Left renal pelvis (tissue), 4 donors: ENCODE measurements around the gene ZER1. TPM values are rescaled to one million over a fixed set of nuclear protein-coding genes. Genes with fewer than 3 reads are reported as not detected.
"Not testable (repeated sequence)": the region's sequence is repeated elsewhere in the genome, so short reads cannot be mapped to it uniquely, and the experiment has no call there.

Experiments
- DNase-seq, 4 donors: peaks; one replicate each; pipeline ENCODE4 v3.0.0-alpha.2; 2013; ENCODE audit warnings: low read depth in 4 of 4, low spot score in 3 of 4
- polyA plus RNA-seq, 4 donors: library from polyadenylated mRNA; unstranded; fragments of 120-200 nt; gene quantifications; one replicate each; pipeline ENCODE4 v1.2.1, GENCODE V29; 2013; ENCODE audit not compliant: insufficient read length in 4 of 4

ZER1 gene
- 10 to 100 TPM; 28.6 to 39.9 (median 31.3) TPM for polyA plus RNA-seq

- DNase-seq = peak in 3 of 4 donors; percentile 74 to 80 (median 75)
Observed at GRCh38 chr9:128771745-128772519, at the start of gene ZER1. ZER1 (minus strand) TSS chr9:128771927; CDS start chr9:128755565, 16,362 bp downstream.

- DNase-seq = no peak
Observed at GRCh38 chr9:128820665-128821583, 49.2 kb upstream of the ZER1 start.

- DNase-seq = no peak
Observed at GRCh38 chr9:128819716-128820664, 48.3 kb upstream of the ZER1 start.

GRCh38 chr9:128818839-128819715, 47.4 kb upstream of the ZER1 start:
- no peak for DNase-seq

- DNase-seq = peak; percentile 93 to 96 (median 94)
Observed at GRCh38 chr9:128818099-128818838, 46.5 kb upstream of the ZER1 start, which contains the start of gene ENDOG. ENDOG (plus strand) TSS chr9:128818500; CDS start chr9:128818685, 185 bp downstream.

GRCh38 chr9:128810873-128811272, 39.1 kb upstream of the ZER1 start:
- no peak for DNase-seq

GRCh38 chr9:128809831-128810230, 38.1 kb upstream of the ZER1 start:
- DNase-seq = no peak

GRCh38 chr9:128809036-128809599, 37.4 kb upstream of the ZER1 start:
- no peak for DNase-seq

GRCh38 chr9:128808543-128808942, 36.8 kb upstream of the ZER1 start:
- DNase-seq = no peak

GRCh38 chr9:128807827-128808226, 36.1 kb upstream of the ZER1 start:
- DNase-seq = no peak

GRCh38 chr9:128805661-128806060, 33.9 kb upstream of the ZER1 start:
- no peak for DNase-seq

- no peak for DNase-seq
Observed at GRCh38 chr9:128802482-128802881, 30.8 kb upstream of the ZER1 start.

- no peak for DNase-seq
Observed at GRCh38 chr9:128800061-128800460, 28.3 kb upstream of the ZER1 start.

- DNase-seq = no peak
Observed at GRCh38 chr9:128798896-128799295, 27.2 kb upstream of the ZER1 start.

- not testable (repeated sequence) for DNase-seq
Observed at GRCh38 chr9:128794961-128795360, 23.2 kb upstream of the ZER1 start.

GRCh38 chr9:128792978-128793686, 21.4 kb upstream of the ZER1 start:
- DNase-seq = no peak

- no peak for DNase-seq
Observed at GRCh38 chr9:128792134-128792533, 20.4 kb upstream of the ZER1 start.

- no peak for DNase-seq
Observed at GRCh38 chr9:128790536-128790935, 18.8 kb upstream of the ZER1 start.
